Measurements from ENCODE around the gene SP3.

The SP3 gene

GRCh38 chr2:173952267-173953046 is 12.7 kb downstream of the SP3 start:
- no peak overlapping the region for H3K9ac ChIP-seq
- H3K9me3 ChIP-seq (ENCODE audit: control insufficient read depth, low read length) = no peaks in the 10 kb centered on the region
- H3K27ac ChIP-seq = no peak overlapping the region
- H3K79me2 ChIP-seq = peaks cover 64% of the 10 kb centered on the region
- peaks cover 28% of the 10 kb centered on the region for H3K4me1 ChIP-seq
- TF ChIP-seq CTCF (IDR thresholded peaks at IDR 0.05) = no peak
- no peaks in the 10 kb centered on the region for H3K36me3 ChIP-seq (ENCODE audit: control insufficient read depth, insufficient read depth, low read length)
- H3K27me3 ChIP-seq (ENCODE audit: control insufficient read depth, insufficient read depth, low read length) = no peaks in the 10 kb centered on the region
- H2AFZ ChIP-seq = no peak overlapping the region
- no peak overlapping the region for H3K4me3 ChIP-seq (ENCODE audit: low read depth, low read length)
- H3K4me2 ChIP-seq (ENCODE audit: low read length) = no peak overlapping the region

- Histone ChIP-seq H2AFZ (no peak overlapping the region), H3K4me2 (ENCODE audit: low read length) (no peak overlapping the region), H3K27ac (no peak overlapping the region), H3K9ac (no peak overlapping the region), H3K4me1 (peaks cover 11% of the 10 kb centered on the region), H3K79me2 (peaks cover 64% of the 10 kb centered on the region), H3K9me3 (ENCODE audit: control insufficient read depth, low read length) (no peaks in the 10 kb centered on the region), H3K36me3 (ENCODE audit: control insufficient read depth, insufficient read depth, low read length) (no peaks in the 10 kb centered on the region), H3K27me3 (ENCODE audit: control insufficient read depth, insufficient read depth, low read length) (no peaks in the 10 kb centered on the region), H3K4me3 (ENCODE audit: low read depth, low read length) (no peak overlapping the region)
- TF ChIP-seq CTCF (IDR thresholded peaks at IDR 0.05) = no peak
These were observed 16.3 kb downstream of the SP3 start for GRCh38 chr2:173948842-173949241.

- Histone ChIP-seq H3K4me2 (ENCODE audit: low read length) (no peak overlapping the region), H3K4me1 (peaks cover 11% of the 10 kb centered on the region), H2AFZ (no peak overlapping the region), H3K36me3 (ENCODE audit: control insufficient read depth, insufficient read depth, low read length) (no peaks in the 10 kb centered on the region), H3K9ac (no peak overlapping the region), H3K27ac (no peak overlapping the region), H3K4me3 (ENCODE audit: low read depth, low read length) (no peak overlapping the region), H3K27me3 (ENCODE audit: control insufficient read depth, insufficient read depth, low read length) (no peaks in the 10 kb centered on the region), H3K79me2 (peaks cover 64% of the 10 kb centered on the region), H3K9me3 (ENCODE audit: control insufficient read depth, low read length) (no peaks in the 10 kb centered on the region)
- no peak for TF ChIP-seq CTCF (IDR thresholded peaks at IDR 0.05)
These were observed 17.0 kb downstream of the SP3 start for GRCh38 chr2:173948198-173948597.

GRCh38 chr2:173947131-173947530 is 18.0 kb downstream of the SP3 start:
- Histone ChIP-seq H3K4me3 (ENCODE audit: low read depth, low read length) (no peak overlapping the region), H3K27ac (no peak overlapping the region), H3K4me2 (ENCODE audit: low read length) (no peak overlapping the region), H3K79me2 (peaks cover 62% of the 10 kb centered on the region), H2AFZ (no peak overlapping the region), H3K36me3 (ENCODE audit: control insufficient read depth, insufficient read depth, low read length) (no peaks in the 10 kb centered on the region), H3K9ac (no peak overlapping the region), H3K9me3 (ENCODE audit: control insufficient read depth, low read length) (no peaks in the 10 kb centered on the region), H3K4me1 (peaks cover 5% of the 10 kb centered on the region), H3K27me3 (ENCODE audit: control insufficient read depth, insufficient read depth, low read length) (no peaks in the 10 kb centered on the region)
- no peak for TF ChIP-seq CTCF (IDR thresholded peaks at IDR 0.05)

- no peaks in the 10 kb centered on the region for H3K27me3 ChIP-seq (ENCODE audit: control insufficient read depth, insufficient read depth, low read length)
- H3K79me2 ChIP-seq = peaks cover 75% of the 10 kb centered on the region
- no peaks in the 10 kb centered on the region for H3K9me3 ChIP-seq (ENCODE audit: control insufficient read depth, low read length)
- H3K27ac ChIP-seq = no peak overlapping the region
- peaks cover 4% of the 10 kb centered on the region for H3K4me1 ChIP-seq
- no peak overlapping the region for H3K4me2 ChIP-seq (ENCODE audit: low read length)
- no peak overlapping the region for H3K4me3 ChIP-seq (ENCODE audit: low read depth, low read length)
- no peak overlapping the region for H2AFZ ChIP-seq
- H3K36me3 ChIP-seq (ENCODE audit: control insufficient read depth, insufficient read depth, low read length) = no peaks in the 10 kb centered on the region
- H3K9ac ChIP-seq = no peak overlapping the region
- TF ChIP-seq CTCF (IDR thresholded peaks at IDR 0.05) = no peak
These were observed 21.4 kb downstream of the SP3 start for GRCh38 chr2:173943738-173944137.
